ENCODE results near the gene ROR1. TPM values are rescaled to one million over a fixed set of nuclear protein-coding genes. Genes with fewer than 3 reads are reported as not detected.

ROR1 gene
- total and polyA plus RNA-seq, 2 of the 13 experiments (the other 11 are each of a cell fraction or from before 2014, with no cell fraction given), result 0.58 to 2.3 TPM

DNA sequence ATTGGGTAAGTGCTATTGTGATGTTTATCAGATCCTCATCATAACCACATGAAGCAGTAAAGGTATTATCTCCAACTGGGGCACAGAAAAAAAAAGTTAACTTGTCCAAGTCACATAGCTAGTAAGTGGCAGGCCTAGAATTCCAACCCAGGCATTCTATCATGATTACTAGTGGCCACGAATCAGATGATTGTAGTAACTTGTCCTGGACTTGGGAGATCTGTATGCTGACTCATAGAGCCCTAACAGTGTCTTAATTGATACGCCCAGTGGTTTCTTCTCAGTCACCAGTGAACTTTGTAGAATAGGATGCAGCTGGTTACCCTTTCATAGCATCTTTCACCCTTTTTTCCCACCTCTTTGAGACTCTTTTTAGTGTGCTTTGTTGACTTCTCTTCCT lies 338.5 kb downstream of the ROR1 start:
- BruUV-seq (replicated peaks), result no TSS peak
- intact Hi-C loops (cut with micrococcal nuclease; ENCODE audit: unreplicated experiment), result no loop called here

More for the DNA sequence above, 338.5 kb downstream of the ROR1 start:
- Histone ChIP-seq H3K36me3 (replicated peaks in 1 of 2; ENCODE audit: control insufficient read depth in 1 of 2, insufficient read depth in 2 of 2, low read length in 2 of 2) (no peaks in the 10 kb centered on the region), H3K9ac (ENCODE audit: insufficient read depth, low read depth, low read length) (no peak overlapping the region), H3K27me3 (ENCODE audit: control insufficient read depth in 1 of 2, insufficient read depth in 2 of 2, low read length in 2 of 2) (no peaks in the 10 kb centered on the region), H2AFZ (ENCODE audit: low read length) (no peak overlapping the region), H3K79me2 (ENCODE audit: insufficient read depth, low read length) (no peaks in the 10 kb centered on the region), H3K4me3 (replicated peaks in 1 of 3; ENCODE audit: insufficient read depth in 1 of 3, low read depth in 2 of 3, low read length in 3 of 3) (no peak overlapping the region), H3K27ac (ENCODE audit: extremely low read length, insufficient read depth, low read length) (no peak overlapping the region), H3K4me2 (ENCODE audit: low read depth, low read length) (no peak overlapping the region), H3K9me3 (ENCODE audit: low read length) (no peaks in the 10 kb centered on the region), H3K4me1 (ENCODE audit: insufficient read depth, low read length) (no peaks in the 10 kb centered on the region), H4K20me1 (ENCODE audit: insufficient read depth, low read length) (no peaks in the 10 kb centered on the region)
- DNase-seq (ENCODE audit: low spot score), result no peak
- FAIRE-seq, result no peak
- no peak for ATAC-seq
- in situ Hi-C loops (cut with HindIII; ENCODE audit: extremely low pct_ligation_motif_present, low pct_unique_long_range_greater_than_20kb), result no loop called here
- ChIA-PET CTCF (ENCODE audit: low intra/inter-chr PET ratio, low total read pairs) (no interaction called here), POLR2A (no interaction called here)
- WGBS (ENCODE audit: low lambda C conversion rate), result 36% methylated on average over 2 of the region's 2 CpGs
- no peak for TF ChIP-seq ZNF350 (CRISPR knock-in tag; IDR thresholded peaks at IDR 0.05; ENCODE audit: borderline replicate concordance, low read depth)
- TF ChIP-seq ZNF460 (CRISPR knock-in tag; IDR thresholded peaks at IDR 0.05; ENCODE audit: borderline replicate concordance), result no peak
- TF ChIP-seq, protein P1, sequence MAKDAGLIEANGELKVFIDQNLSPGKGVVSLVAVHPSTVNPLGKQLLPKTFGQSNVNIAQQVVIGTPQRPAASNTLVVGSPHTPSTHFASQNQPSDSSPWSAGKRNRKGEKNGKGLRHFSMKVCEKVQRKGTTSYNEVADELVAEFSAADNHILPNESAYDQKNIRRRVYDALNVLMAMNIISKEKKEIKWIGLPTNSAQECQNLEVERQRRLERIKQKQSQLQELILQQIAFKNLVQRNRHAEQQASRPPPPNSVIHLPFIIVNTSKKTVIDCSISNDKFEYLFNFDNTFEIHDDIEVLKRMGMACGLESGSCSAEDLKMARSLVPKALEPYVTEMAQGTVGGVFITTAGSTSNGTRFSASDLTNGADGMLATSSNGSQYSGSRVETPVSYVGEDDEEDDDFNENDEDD (CRISPR knock-in tag; IDR thresholded peaks at IDR 0.05; ENCODE audit: borderline replicate concordance), result no peak
- no peak for TF ChIP-seq SRSF4 (IDR thresholded peaks at IDR 0.05; ENCODE audit: low read depth, low read length, poor library complexity, severe bottlenecking)
- TF ChIP-seq ZNF570 (CRISPR knock-in tag; IDR thresholded peaks at IDR 0.05; ENCODE audit: borderline replicate concordance), result no peak
- TF ChIP-seq ZNF546 (CRISPR knock-in tag; conservative IDR thresholded peaks at IDR 0.05), result no peak
- no peak for TF ChIP-seq ZNF343 (CRISPR knock-in tag; IDR thresholded peaks at IDR 0.05)
- TF ChIP-seq ZNF773 (CRISPR knock-in tag; IDR thresholded peaks at IDR 0.05; ENCODE audit: borderline replicate concordance), result no peak
- TF ChIP-seq, protein P2, sequence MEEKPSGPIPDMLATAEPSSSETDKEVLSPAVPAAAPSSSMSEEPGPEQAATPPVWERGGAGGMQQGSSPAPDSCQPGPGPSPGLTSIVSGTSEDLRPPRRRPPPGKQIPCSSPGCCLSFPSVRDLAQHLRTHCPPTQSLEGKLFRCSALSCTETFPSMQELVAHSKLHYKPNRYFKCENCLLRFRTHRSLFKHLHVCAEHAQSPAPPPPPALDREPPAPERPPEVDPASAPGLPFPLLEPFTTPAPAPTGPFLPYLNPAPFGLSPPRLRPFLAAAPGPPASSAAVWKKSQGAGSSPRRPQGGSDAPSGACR (CRISPR knock-in tag; IDR thresholded peaks at IDR 0.05), result no peak
- TF ChIP-seq, protein P3, sequence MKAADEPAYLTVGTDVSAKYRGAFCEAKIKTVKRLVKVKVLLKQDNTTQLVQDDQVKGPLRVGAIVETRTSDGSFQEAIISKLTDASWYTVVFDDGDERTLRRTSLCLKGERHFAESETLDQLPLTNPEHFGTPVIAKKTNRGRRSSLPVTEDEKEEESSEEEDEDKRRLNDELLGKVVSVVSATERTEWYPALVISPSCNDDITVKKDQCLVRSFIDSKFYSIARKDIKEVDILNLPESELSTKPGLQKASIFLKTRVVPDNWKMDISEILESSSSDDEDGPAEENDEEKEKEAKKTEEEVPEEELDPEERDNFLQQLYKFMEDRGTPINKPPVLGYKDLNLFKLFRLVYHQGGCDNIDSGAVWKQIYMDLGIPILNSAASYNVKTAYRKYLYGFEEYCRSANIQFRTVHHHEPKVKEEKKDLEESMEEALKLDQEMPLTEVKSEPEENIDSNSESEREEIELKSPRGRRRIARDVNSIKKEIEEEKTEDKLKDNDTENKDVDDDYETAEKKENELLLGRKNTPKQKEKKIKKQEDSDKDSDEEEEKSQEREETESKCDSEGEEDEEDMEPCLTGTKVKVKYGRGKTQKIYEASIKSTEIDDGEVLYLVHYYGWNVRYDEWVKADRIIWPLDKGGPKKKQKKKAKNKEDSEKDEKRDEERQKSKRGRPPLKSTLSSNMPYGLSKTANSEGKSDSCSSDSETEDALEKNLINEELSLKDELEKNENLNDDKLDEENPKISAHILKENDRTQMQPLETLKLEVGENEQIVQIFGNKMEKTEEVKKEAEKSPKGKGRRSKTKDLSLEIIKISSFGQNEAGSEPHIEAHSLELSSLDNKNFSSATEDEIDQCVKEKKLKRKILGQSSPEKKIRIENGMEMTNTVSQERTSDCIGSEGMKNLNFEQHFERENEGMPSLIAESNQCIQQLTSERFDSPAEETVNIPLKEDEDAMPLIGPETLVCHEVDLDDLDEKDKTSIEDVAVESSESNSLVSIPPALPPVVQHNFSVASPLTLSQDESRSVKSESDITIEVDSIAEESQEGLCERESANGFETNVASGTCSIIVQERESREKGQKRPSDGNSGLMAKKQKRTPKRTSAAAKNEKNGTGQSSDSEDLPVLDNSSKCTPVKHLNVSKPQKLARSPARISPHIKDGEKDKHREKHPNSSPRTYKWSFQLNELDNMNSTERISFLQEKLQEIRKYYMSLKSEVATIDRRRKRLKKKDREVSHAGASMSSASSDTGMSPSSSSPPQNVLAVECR (CRISPR knock-in tag; IDR thresholded peaks at IDR 0.05; ENCODE audit: borderline replicate concordance), result no peak
- TF ChIP-seq MTA3 (CRISPR knock-in tag; IDR thresholded peaks at IDR 0.05), result no peak
- no peak for TF ChIP-seq MTA1 (CRISPR knock-in tag; IDR thresholded peaks at IDR 0.05; ENCODE audit: borderline replicate concordance)
- no peak for TF ChIP-seq HOXD1 (CRISPR knock-in tag; IDR thresholded peaks at IDR 0.05)
- no peak for TF ChIP-seq GATA4 (IDR thresholded peaks at IDR 0.05; ENCODE audit: borderline replicate concordance, low read depth)
- TF ChIP-seq XRCC5 (optimal IDR thresholded peaks at IDR 0.05; ENCODE audit: low read length), result no peak
- TF ChIP-seq, protein P4, sequence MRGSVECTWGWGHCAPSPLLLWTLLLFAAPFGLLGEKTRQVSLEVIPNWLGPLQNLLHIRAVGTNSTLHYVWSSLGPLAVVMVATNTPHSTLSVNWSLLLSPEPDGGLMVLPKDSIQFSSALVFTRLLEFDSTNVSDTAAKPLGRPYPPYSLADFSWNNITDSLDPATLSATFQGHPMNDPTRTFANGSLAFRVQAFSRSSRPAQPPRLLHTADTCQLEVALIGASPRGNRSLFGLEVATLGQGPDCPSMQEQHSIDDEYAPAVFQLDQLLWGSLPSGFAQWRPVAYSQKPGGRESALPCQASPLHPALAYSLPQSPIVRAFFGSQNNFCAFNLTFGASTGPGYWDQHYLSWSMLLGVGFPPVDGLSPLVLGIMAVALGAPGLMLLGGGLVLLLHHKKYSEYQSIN (CRISPR knock-in tag; IDR thresholded peaks at IDR 0.05; ENCODE audit: borderline replicate concordance), result no peak
- no peak for TF ChIP-seq HMGA1 (CRISPR knock-in tag; conservative IDR thresholded peaks at IDR 0.05)

All from HepG2 (cell line).